DMS 273 treated with DMSO at 0.1 percent for 48 hours (cell line): ENCODE results near the gene IDH1.
"Not testable (repeated sequence)": the region's sequence is repeated elsewhere in the genome, so short reads cannot be mapped to it uniquely, and the experiment has no call there.

Experiments
- DNase-seq: peaks from one replicate; lab custom pipeline; 2025; lab: John Stamatoyannopoulos, UW

IDH1 gene

DNA sequence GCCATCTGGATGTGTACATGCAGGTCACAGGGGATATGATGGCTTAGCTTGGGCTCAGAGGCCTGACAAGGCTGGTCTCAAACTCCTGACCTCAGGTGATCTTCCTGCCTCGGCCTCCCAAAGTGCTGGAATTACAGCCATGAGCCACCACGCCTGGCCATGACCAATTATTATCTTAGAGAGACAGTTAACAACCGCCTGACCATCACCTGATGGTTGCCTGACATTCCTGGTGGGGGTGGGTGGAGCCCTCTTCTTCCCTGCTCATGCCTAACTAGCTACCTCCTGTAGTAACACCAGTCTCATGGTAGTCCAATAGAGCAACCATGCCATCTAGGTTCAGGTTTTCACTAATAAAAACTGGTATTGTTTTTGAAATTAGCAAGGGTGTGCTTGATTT is 33.0 kb downstream of the IDH1 start:
- DNase-seq: not testable (repeated sequence)

DNA sequence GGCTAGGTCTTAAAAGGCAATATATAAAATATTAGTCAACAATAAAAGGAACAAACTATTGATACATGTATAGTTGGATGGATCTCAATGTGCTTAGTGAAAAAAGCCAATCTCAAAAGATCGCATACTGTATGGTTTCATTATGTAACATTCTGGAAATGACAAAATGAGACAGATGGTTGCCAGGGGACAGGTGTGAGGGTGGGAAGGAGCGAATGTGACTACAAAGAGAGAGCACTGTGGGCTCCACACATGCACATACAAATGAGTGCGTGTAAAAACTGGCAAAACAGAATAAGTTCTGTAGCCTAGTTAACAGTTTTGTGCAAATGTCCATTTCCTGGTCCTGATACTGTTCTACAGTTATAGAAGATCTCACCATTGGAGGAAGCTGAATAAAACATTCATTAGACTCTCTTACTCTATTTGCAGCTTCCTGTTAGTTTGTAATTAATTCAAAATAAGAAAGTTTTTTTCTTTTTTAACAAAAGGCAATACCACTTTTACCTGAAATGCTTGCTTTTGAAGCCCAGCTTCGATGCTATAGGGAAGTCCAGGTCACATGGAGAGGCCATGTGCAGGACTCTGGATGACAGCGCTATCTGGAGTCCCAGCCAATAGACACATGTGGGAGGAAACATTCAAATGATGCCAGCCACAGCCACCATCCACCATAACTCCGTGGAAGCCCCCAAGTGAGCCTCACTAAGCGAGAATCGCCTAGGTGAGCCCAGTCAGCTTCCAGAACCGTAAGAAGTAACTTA is 44.0 kb downstream of the IDH1 start:
- DNase-seq: no peak

DNA sequence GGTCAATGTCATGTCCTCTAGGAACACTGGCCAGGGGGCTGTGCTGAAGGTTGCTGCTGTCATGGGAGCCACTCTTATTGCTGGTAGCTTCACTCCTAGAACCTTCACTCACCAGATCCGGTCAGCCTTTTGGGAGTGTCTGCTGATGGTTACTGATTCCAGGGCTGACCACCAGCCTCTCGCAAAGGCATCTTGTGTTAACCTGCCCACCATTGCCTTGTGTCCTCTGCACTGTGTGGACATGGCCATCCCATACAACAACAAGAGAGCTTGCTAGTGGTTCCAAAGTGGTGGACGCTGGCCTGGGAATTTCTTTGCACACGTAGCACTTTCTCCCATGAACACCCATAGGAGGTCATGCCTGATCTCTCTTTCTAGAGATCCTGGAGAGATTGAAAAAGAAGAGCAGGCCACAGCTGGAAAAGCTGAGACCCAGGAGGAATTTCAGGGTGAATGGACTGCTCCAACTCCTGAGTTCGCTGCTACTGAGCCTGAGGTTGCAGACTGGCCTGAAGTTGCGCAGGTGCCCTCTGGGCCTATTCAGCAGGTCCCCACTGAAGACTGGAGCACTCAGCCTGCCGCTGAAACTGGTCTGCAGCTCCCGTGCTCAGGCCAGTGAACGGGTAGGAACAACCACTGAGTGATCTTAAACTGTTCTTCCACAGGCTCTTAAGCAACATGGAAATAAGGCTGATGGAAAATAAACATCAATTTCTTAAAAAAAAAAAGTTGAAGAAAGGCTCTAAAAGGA is 46.4 kb downstream of the IDH1 start:
- DNase-seq: no peak

DNA sequence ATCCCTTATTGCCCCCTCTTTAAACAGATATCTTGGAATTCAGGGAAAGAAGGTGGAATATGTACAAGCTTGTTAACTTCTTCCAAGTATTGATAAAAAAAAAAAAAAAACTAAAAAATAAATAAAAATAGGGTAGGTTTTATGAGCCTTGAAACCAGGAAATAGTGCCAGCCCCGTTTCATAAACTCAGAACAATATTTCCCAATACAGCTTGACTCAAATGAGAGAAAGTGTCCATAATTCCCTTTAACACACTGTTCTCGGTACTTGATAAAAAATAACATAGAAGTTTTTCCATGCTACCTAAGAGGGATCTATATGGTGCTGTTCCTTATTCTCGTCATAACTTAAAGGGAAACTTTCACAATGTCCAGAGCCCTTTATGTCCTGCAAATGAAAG is 47.1 kb downstream of the IDH1 start:
- DNase-seq: no peak

DNA sequence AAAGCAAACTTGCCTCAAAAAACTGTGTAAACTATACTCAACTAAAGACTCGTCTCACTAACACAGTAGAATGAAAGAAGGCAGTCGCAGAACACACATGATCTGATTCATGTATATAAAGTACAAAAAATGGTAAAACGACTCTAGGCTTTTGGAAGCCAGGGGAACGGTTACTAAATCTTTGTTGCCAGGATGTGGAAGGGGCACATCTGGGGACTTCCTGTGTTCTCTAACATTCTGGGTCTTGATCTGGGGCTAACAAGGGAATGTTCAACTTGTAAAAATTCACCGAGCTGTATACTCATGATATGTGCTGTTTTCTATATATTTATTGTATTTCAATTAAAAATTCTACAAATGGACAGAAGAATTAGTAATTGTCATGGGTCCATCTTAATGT is 50.7 kb downstream of the IDH1 start:
- DNase-seq: no peak

DNA sequence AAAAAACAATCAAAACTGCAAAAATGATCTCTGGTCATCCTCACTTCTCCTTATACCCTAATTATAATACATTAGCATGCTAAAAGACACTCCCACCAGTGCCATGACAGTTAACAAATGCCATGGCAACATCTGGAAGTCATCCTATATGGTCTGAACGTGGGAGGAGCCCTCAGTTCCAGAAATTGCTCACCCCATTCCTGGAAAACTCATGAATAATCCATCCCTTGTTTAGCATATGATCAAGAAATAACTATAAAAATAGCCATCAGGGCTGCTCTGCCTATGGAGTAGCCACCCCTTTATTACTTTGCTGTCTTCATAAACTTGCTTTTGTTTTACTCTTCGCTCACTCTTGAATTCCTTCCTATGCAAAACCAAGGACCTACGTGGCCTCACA is 59.3 kb downstream of the IDH1 start:
- no peak for DNase-seq

DNA sequence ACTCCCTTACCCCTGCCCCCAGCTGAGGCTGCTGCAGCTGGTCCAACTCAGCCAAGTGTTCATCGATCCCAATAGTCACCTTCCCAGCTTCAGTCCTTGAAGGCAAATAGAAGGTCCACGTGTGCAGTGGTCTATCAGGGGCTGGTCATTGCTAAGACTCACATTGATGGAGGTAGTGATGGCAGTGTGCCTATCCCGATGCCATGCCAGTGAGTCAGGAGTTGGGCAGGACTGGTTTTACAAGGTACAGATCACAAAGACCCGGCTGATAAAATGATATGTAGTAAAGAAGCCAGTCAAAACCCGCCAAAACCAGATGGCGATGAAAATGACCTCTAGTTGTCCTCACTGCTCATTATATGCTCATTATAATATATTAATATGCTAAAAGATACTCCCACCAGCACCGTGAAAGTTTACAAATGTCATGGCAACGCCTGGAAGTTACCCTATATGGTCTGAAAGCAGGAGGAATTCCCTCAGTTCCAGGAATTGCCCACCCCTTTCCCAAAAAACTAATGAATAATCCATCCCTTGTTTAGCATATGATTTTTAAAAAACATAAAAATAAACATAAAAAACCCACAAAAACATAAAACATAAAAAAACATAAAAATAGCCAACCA is 62.1 kb downstream of the IDH1 start:
- DNase-seq: no peak

DNA sequence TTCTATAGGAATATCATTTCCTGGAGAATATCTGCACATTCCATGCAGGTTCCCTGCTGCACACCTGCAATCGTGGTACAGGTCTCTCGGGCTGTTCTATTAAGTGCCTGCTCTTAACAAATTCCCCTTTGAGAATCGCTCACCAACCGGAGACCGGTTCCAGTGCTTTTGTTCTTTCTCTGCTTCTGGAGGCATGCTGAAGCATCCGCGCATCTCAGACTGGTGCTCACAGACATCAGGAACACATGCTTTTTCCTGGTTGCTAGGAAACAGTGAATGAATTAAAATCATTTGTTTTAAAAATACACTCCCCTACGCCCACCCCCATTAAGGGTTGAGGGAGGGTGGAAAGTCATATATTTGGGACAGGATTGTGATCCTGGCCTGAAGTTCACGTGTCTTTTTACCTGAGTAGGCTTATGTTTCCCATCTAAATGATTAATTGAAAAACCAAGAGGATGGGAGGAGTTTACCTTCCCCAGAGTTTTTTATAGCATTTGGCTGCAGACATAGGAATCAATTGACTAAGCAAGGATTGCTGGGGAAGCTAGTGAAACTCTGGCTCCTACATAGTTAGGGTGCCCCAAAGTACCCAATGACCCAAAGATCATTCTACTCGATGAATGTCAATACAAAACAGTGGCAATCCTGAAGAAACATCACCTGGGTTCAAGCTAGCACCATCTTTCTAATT is 64.9 kb downstream of the IDH1 start, which contains the start of gene C2orf80:
Gene C2orf80 (minus strand): TSS at position 221 of the 694 bp plus-strand sequence. CDS start 3,044 bp downstream, outside the sequence.
- DNase-seq: no peak

DNA sequence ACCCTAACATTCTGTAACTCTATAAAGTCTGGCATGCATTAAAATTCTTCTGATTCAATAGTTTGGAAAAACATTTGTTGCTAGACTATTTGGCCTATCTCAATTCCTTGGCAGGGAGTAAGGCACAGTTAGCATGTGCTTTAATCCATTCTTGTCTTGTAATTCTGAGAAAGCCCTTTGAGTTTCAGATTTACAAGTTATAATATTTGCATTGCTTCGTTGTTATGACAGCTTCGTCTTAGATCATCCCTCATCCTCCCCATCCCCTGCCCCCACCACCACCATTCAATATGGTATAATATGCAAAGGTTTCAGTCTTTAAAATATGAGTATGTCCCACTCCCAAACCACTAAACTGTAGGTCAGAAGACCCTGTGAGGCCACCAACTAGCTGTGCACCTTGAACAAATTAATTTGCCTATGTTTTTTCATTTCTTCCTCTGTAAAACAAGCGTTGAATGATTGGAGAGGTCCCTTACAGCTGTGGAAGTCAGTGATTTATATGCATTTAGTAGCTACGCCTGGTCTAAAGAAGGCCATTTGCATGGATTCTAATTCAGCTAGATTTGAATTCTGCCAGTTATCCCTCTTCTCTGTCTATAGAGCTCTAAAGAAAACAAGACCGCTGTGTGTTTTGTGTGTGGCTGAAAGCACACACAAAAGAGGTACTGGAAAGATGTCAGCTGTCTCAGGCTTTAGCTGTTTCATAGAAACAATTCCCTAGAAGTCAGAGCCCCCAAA is 65.6 kb downstream of the IDH1 start:
- no peak for DNase-seq

DNA sequence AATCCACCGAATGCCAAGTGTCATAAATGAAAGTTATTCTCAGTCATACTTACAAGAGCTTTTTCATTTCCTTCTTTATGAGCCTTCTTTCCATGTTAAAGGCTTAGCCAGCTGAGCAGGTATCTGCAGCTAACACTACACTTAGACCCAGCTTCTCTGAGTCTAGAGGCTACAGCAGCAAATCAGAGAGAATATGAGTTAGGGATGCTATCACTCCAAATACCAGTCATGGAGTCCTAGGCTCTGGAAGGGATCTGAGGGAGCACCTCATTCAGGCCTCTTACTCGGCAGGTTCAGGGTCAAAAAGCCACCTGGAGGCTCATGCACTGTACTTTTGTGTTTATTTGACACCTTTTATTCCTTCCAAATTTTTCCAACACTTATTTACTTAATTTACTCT is 68.0 kb downstream of the IDH1 start:
- no peak for DNase-seq

DNA sequence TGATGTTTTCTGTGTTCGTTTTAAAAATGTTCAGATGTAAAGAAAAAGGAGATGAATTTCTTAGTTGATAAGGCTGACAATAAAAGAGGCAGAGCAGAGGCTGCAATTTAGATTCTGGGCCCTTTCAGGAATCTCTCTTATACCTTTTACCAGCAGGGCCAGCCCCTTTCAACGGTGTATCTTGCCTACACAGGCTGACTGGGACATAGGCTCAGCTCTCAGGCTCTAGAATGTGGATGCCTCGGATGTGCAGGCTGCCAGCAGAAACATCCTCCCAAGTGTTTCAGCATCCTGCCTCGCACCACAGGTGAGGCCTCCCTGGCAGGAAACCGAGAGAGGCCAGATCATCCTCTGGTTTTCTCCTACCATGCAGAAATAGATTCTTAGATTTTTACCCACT is 68.4 kb downstream of the IDH1 start:
- DNase-seq: no peak
